GM12878 (cell line): ENCODE results near the gene STAC2. TPM values are rescaled to one million over a fixed set of nuclear protein-coding genes. Genes with fewer than 3 reads are reported as not detected.
A peak's percentile ranks its signal among the peaks of the same experiment; 100 is the strongest.

ENCODE experiments used
- ATAC-seq: fragments of 200-7000 bp; cut with Tn5 transposase; 3 replicates; pipeline ENCODE4 v1.9.1; 2020; ENCODE audit warnings: mild to moderate bottlenecking, moderate library complexity
- BruUV-seq: library from RNA; stranded (reverse); fragments of 400-500 nt; replicated peaks from 2 replicates; lab custom pipeline; 2021; lab: Mats Ljungman, UMichigan
- CTCF ChIA-PET: fragments of 300-600 bp; sonication (Branson Sonifier 250); formaldehyde crosslinking; extraction: SDS; loops from one replicate; lab custom pipeline; 2021; ENCODE audit warnings: inconsistent platforms; lab: Yijun Ruan, JAX
- POLR2A ChIA-PET: fragments of 350-600 bp; formaldehyde crosslinking; extraction: SDS; loops from one replicate; lab custom pipeline; 2021; ENCODE audit warnings: inconsistent platforms; lab: Charles Lee
- RAD21 ChIA-PET: fragments of 300-600 bp; sonication (Branson Sonifier 250); formaldehyde crosslinking; loops from one replicate; lab custom pipeline; 2023; ENCODE audit warnings: antibody characterized with exemption; ENCODE audit not compliant: unreplicated experiment; lab: Charles Lee
- SMC1A ChIA-PET: fragments of 300-600 bp; sonication (Branson Sonifier 250); formaldehyde crosslinking; loops from one replicate; lab custom pipeline; 2023; ENCODE audit not compliant: unreplicated experiment, uncharacterized antibody; lab: Charles Lee
- DNase-seq: peaks from one replicate; pipeline ENCODE4 v3.0.0-alpha.2; 2011; ENCODE audit warnings: low read depth, low spot score
- FAIRE-seq: peaks from 3 replicates; lab custom pipeline; 2011; peaks lifted over from hg19 to GRCh38; lab: Jason Lieb, UNC
- H2AFZ ChIP-seq: 2 replicates; pipeline ENCODE4 v1.6.0; 2011; ENCODE audit warnings: low read depth, low read length, control low read depth; ENCODE audit not compliant: control insufficient read depth
- H3K27ac ChIP-seq: 2 replicates; pipeline ENCODE4 v1.5.1; 2011; ENCODE audit warnings: control low read depth; ENCODE audit not compliant: control insufficient read depth, insufficient read depth
- H3K27me3 ChIP-seq, 2 experiments: replicated peaks in 1 of 2; 2 replicates each; pipeline versions ENCODE4 v1.6.0 to v1.6.1; 2011; ENCODE audit warnings: low read length in 1 of 2; ENCODE audit not compliant: control insufficient read depth in 2 of 2, insufficient read depth in 2 of 2
- H3K36me3 ChIP-seq, 2 experiments: 2 replicates each; pipeline ENCODE4 v1.5.1; 2011; ENCODE audit warnings: low read length in 1 of 2; ENCODE audit not compliant: control insufficient read depth in 2 of 2, insufficient read depth in 2 of 2
- H3K4me1 ChIP-seq: 2 replicates; pipeline ENCODE4 v1.6.1; 2011; ENCODE audit warnings: mild to moderate bottlenecking, low read length, moderate library complexity, mixed read lengths; ENCODE audit not compliant: control insufficient read depth, insufficient read depth
- H3K4me2 ChIP-seq: 2 replicates; pipeline ENCODE4 v1.6.0; 2011; ENCODE audit warnings: control low read depth; ENCODE audit not compliant: control insufficient read depth, insufficient read depth
- H3K4me3 ChIP-seq: fragments of 200-600 bp; sonication (generic); 2 replicates; pipeline ENCODE4 v1.5.1; 2016
- H3K79me2 ChIP-seq: 2 replicates; pipeline ENCODE4 v1.6.0; 2011; ENCODE audit warnings: low read length; ENCODE audit not compliant: control insufficient read depth, insufficient read depth
- H3K9ac ChIP-seq: 2 replicates; pipeline ENCODE4 v1.8.0; 2011; ENCODE audit warnings: low read length, control low read depth, mixed read lengths; ENCODE audit not compliant: control insufficient read depth, insufficient read depth
- H3K9me3 ChIP-seq: replicated peaks from 3 replicates; pipeline ENCODE4 v1.5.1; 2011; ENCODE audit warnings: mild to moderate bottlenecking, low read length; ENCODE audit not compliant: control insufficient read depth, insufficient read depth
- H4K20me1 ChIP-seq: 2 replicates; pipeline ENCODE4 v1.6.0; 2011; ENCODE audit not compliant: control insufficient read depth, insufficient read depth
- HCFC1 ChIP-seq: fragments of 150-350 bp; IDR thresholded peaks from 2 replicates; pipeline ENCODE4 v1.6.1; 2014; ENCODE audit warnings: low read length
- IKZF2 ChIP-seq, 2 experiments: fragments of 450-650 bp; IDR thresholded peaks; 2 replicates each; pipeline ENCODE4 v1.6.1; 2017; ENCODE audit warnings: mild to moderate bottlenecking in 2 of 2, moderate library complexity in 2 of 2
- MEF2B ChIP-seq: fragments of 450-650 bp; IDR thresholded peaks from 2 replicates; pipeline ENCODE4 v1.6.1; 2018; ENCODE audit warnings: mild to moderate bottlenecking, moderate library complexity; ENCODE audit not compliant: partially characterized antibody, poor library complexity, severe bottlenecking
- NBN ChIP-seq: fragments of 450-650 bp; IDR thresholded peaks from 2 replicates; pipeline ENCODE4 v1.6.1; 2016
- NR2C1 ChIP-seq: fragments of 450-650 bp; IDR thresholded peaks from 2 replicates; pipeline ENCODE4 v1.6.1; 2017; ENCODE audit warnings: antibody characterized with exemption, mild to moderate bottlenecking, moderate library complexity
- PML ChIP-seq: IDR thresholded peaks from 2 replicates; pipeline ENCODE4 v1.6.1; 2012; ENCODE audit warnings: low read length, inconsistent platforms
- RBBP5 ChIP-seq: fragments of 200-600 bp; sonication (generic); conservative IDR thresholded peaks from 2 replicates; pipeline ENCODE4 v1.6.1; 2016
- SMAD5 ChIP-seq: IDR thresholded peaks from 2 replicates; pipeline ENCODE4 v1.6.1; 2016; ENCODE audit warnings: antibody characterized with exemption, low read depth
- SREBF1 ChIP-seq: IDR thresholded peaks from 2 replicates; pipeline ENCODE4 v1.6.1; 2012; ENCODE audit warnings: mild to moderate bottlenecking, low read length
- TCF12 ChIP-seq: IDR thresholded peaks from 2 replicates; pipeline ENCODE4 v1.6.1; 2011; ENCODE audit warnings: low read depth, mild to moderate bottlenecking, low read length
- WRNIP1 ChIP-seq: IDR thresholded peaks from 2 replicates; pipeline ENCODE4 v1.6.1; 2011; ENCODE audit warnings: low read depth, low read length, improper control_type of control experiment, borderline replicate concordance
- WGBS: methylation state at CpG from one replicate; pipeline ENCODE4 v1.1.6; 2016; ENCODE audit warnings: low lambda C conversion rate; ENCODE audit not compliant: insufficient replicate concordance, insufficient coverage; ENCODE audit errors: missing lambda C conversion rate; 5-methylcytosine and 5-hydroxymethylcytosine counted together
- in situ Hi-C: fragments of 300-500 bp; cut with MboI; formaldehyde crosslinking; loops from 9 replicates; pipeline ENCODE4 v1.14.3; 2018; ENCODE audit warnings: mixed read lengths
- intact Hi-C: fragments of 100-400 bp; cut with micrococcal nuclease; formaldehyde crosslinking; loops from one replicate; pipeline ENCODE4 v1.14.2; 2022; ENCODE audit not compliant: unreplicated experiment
- polyA plus RNA-seq, 11 experiments: library from polyadenylated mRNA; depleted of rRNA in 4 of 11; unstranded in 6 of 11; stranded (reverse) in 5 of 11; fragments of >200 nt; fragmentation: Nextera tagmentation in 4 of 11; fragmentation: Illumina TruSeq in 1 of 11; extraction: Ambion mirVana in 4 of 11; extraction: Trizol in 1 of 11; gene quantifications; 1 replicate in 1 of 11; 2 replicates in 10 of 11; pipeline versions ENCODE4 v1.2.1 to v1.2.3, GENCODE V29; 2011 to 2016; ENCODE audit warnings: inconsistent platforms in 2 of 11, missing spikeins in 2 of 11, low read depth in 1 of 11
- total RNA-seq, 4 experiments: library from RNA; depleted of rRNA in 3 of 4; stranded (reverse); fragments of >200 nt in 3 of 4; fragmentation: Illumina TruSeq in 1 of 4; extraction: Trizol in 1 of 4; gene quantifications; 2 replicates each; pipeline versions ENCODE4 v1.2.1 to v1.2.3, GENCODE V29; 2013 to 2021
- TF ChIP-seq, protein P1 (sequence below): IDR thresholded peaks from 2 replicates; pipeline ENCODE4 v1.6.1; 2011; ENCODE audit warnings: borderline replicate concordance, low read depth, mild to moderate bottlenecking, moderate library complexity, low read length; ENCODE audit not compliant: insufficient read depth, poor library complexity, severe bottlenecking
- TF ChIP-seq, protein P2 (sequence below): IDR thresholded peaks from 2 replicates; pipeline ENCODE4 v1.6.1; 2012; ENCODE audit warnings: improper control_type of control experiment, low read depth, low read length; ENCODE audit not compliant: insufficient replicate concordance
- TF ChIP-seq, protein P3 (sequence below): fragments of 450-650 bp; IDR thresholded peaks from 2 replicates; pipeline ENCODE4 v1.6.1; 2014; ENCODE audit warnings: mild to moderate bottlenecking

STAC2 gene
- total and polyA plus RNA-seq, 10 of the 15 experiments (the other 5 are each of a cell fraction or from before 2014, with no cell fraction given), result 0.04 TPM; not detected in 9

DNA sequence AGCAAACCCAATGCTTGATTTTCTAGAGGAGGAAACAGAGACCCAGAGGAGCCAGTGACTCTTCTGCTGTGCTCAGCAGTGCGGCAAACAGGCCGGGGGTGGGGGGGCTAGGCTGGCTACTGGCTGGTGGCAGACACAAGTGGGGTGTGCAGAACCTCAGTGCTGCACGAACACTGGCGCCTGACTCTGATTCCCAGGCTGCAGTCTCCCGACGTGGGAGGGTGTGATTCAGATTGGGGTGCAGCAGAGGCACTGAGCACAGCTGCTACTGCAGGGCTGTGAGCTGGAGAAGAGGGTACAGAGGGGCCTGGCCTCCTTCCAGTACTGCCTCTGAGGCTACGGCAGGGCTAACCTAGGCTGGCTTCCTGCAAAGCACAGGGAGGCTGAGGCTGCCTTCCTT, 17.6 kb downstream of the STAC2 start (continued):
- TF ChIP-seq TCF12, result no peak
- TF ChIP-seq NR2C1, result no peak
- TF ChIP-seq, protein P1, sequence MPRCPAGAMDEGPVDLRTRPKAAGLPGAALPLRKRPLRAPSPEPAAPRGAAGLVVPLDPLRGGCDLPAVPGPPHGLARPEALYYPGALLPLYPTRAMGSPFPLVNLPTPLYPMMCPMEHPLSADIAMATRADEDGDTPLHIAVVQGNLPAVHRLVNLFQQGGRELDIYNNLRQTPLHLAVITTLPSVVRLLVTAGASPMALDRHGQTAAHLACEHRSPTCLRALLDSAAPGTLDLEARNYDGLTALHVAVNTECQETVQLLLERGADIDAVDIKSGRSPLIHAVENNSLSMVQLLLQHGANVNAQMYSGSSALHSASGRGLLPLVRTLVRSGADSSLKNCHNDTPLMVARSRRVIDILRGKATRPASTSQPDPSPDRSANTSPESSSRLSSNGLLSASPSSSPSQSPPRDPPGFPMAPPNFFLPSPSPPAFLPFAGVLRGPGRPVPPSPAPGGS, result no peak
- TF ChIP-seq IKZF2 (IDR thresholded peaks at IDR 0.05), result no peak
- TF ChIP-seq, all 136 proteins: peak for 0

DNA sequence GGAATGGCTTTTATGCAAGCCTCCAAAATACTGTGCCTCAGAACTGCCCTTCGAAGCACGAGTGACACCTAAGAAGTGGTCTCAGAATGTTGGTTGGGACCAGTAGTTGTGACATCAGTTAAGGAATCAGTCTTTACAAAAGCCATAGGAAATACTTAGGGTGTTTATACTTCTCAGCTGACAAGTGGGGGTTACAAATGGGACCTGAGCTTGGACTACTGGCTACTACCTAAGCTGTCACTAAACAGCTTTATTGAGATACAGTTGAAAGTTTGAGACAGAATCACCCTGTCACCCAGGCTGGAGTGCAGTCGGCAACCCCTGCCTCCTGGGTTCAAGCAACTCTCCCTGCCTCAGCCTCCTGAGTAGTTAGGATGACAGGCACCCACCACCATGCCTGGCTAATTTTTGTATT, 20.6 kb downstream of the STAC2 start:
- Histone ChIP-seq H3K27me3 (peaks cover 0 to under 1% of the 10 kb centered on the region in 2 experiments; a peak in 1 of 4 replicates), H2AFZ (no peak overlapping the region), H3K27ac (no peak overlapping the region), H3K9me3 (no peaks in the 10 kb centered on the region), H3K4me2 (no peak overlapping the region), H3K9ac (no peak overlapping the region), H3K4me3 (no peak overlapping the region), H3K36me3 (peaks cover 15 to 28% of the 10 kb centered on the region in 2 experiments), H4K20me1 (peaks cover 5% of the 10 kb centered on the region; the same call in 1 of the 2 replicates), H3K4me1 (peaks cover 39% of the 10 kb centered on the region), H3K79me2 (peaks cover 29% of the 10 kb centered on the region)
- ChIA-PET POLR2A (interaction anchor here (0.6 to 2.2 kb wide), 5 partner anchors 26 to 989 kb away, joined by 3 to 10 read pairs (median 4); no protein-coding TSS in a partner anchor), CTCF (interaction anchor here (1.2 to 10.9 kb wide), 5 partner anchors 10 to 223 kb away, joined by 3 to 658 read pairs (median 5); no protein-coding TSS in a partner anchor), RAD21 (interaction anchor here (1.1 to 6.1 kb wide), 3 partner anchors 30 to 68 kb away, joined by 3 to 160 read pairs (median 90); no protein-coding TSS in a partner anchor), SMC1A (interaction anchor here (1.4 to 5.0 kb wide), 2 partner anchors 39 to 40 kb away, joined by 5 to 76 read pairs; no protein-coding TSS in a partner anchor)
- in situ Hi-C loops, result loop anchor here (5.0 kb wide), 1 partner anchor 37 kb away; no protein-coding TSS in a partner anchor
- ATAC-seq (no peak), FAIRE-seq (no peak), DNase-seq (no peak)
- intact Hi-C loops, result no loop called here
- 100% methylated on average over 3 of the region's 3 CpGs for WGBS
- BruUV-seq, result no TSS peak
- no peak for TF ChIP-seq NBN
- TF ChIP-seq MEF2B, result no peak
- TF ChIP-seq, protein P2, sequence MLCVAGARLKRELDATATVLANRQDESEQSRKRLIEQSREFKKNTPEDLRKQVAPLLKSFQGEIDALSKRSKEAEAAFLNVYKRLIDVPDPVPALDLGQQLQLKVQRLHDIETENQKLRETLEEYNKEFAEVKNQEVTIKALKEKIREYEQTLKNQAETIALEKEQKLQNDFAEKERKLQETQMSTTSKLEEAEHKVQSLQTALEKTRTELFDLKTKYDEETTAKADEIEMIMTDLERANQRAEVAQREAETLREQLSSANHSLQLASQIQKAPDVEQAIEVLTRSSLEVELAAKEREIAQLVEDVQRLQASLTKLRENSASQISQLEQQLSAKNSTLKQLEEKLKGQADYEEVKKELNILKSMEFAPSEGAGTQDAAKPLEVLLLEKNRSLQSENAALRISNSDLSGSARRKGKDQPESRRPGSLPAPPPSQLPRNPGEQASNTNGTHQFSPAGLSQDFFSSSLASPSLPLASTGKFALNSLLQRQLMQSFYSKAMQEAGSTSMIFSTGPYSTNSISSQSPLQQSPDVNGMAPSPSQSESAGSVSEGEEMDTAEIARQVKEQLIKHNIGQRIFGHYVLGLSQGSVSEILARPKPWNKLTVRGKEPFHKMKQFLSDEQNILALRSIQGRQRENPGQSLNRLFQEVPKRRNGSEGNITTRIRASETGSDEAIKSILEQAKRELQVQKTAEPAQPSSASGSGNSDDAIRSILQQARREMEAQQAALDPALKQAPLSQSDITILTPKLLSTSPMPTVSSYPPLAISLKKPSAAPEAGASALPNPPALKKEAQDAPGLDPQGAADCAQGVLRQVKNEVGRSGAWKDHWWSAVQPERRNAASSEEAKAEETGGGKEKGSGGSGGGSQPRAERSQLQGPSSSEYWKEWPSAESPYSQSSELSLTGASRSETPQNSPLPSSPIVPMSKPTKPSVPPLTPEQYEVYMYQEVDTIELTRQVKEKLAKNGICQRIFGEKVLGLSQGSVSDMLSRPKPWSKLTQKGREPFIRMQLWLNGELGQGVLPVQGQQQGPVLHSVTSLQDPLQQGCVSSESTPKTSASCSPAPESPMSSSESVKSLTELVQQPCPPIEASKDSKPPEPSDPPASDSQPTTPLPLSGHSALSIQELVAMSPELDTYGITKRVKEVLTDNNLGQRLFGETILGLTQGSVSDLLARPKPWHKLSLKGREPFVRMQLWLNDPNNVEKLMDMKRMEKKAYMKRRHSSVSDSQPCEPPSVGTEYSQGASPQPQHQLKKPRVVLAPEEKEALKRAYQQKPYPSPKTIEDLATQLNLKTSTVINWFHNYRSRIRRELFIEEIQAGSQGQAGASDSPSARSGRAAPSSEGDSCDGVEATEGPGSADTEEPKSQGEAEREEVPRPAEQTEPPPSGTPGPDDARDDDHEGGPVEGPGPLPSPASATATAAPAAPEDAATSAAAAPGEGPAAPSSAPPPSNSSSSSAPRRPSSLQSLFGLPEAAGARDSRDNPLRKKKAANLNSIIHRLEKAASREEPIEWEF, result no peak
- TF ChIP-seq HCFC1, result no peak
- peak; percentile 61; the same call in 1 of the 2 replicates for TF ChIP-seq SMAD5
- TF ChIP-seq, protein P3, sequence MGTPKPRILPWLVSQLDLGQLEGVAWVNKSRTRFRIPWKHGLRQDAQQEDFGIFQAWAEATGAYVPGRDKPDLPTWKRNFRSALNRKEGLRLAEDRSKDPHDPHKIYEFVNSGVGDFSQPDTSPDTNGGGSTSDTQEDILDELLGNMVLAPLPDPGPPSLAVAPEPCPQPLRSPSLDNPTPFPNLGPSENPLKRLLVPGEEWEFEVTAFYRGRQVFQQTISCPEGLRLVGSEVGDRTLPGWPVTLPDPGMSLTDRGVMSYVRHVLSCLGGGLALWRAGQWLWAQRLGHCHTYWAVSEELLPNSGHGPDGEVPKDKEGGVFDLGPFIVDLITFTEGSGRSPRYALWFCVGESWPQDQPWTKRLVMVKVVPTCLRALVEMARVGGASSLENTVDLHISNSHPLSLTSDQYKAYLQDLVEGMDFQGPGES, result no peak
- TF ChIP-seq SREBF1, result no peak
- peak; percentile 66; the same call in 1 of the 2 replicates for TF ChIP-seq PML
- no peak for TF ChIP-seq WRNIP1
- TF ChIP-seq, protein P1, result peak; percentile 14
- TF ChIP-seq RBBP5, result no peak
